Urothelium cell line (cell line): ENCODE data around the gene LIMS1.
"Not testable (repeated sequence)": the region's sequence is repeated elsewhere in the genome, so short reads cannot be mapped to it uniquely, and the experiment has no call there.

ENCODE experiments used
- DNase-seq: peaks from one replicate; pipeline ENCODE4 v3.0.0; 2011; ENCODE audit warnings: low spot score, mixed read lengths
- FAIRE-seq: peaks from 2 replicates; lab custom pipeline; 2011; peaks lifted over from hg19 to GRCh38; lab: Jason Lieb, UNC

Gene LIMS1

GRCh38 chr2:108701806-108702205, 167.5 kb downstream of the LIMS1 start:
- DNase-seq (no peak), FAIRE-seq (no peak)

DNA sequence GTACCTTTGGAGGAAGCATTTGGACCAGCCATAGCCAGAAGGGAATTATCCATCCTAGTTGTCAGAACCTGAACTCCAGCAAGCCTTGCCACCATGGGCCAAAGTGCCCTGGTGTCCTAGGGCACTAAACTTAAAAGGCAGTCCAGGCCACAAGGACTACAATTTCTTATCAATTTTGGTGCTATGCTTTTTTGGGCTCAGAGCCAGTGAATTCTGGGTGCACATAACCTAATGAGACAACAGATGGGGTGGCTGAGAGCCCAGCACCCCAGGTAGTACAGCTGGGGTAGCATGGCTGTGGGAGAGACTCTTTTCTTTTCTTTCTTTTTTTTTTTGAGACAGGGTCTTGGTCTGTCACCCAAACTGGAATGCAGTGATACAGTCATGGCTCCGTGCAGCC, 170.6 kb downstream of the LIMS1 start:
- FAIRE-seq, result no peak
- DNase-seq, result no peak

DNA sequence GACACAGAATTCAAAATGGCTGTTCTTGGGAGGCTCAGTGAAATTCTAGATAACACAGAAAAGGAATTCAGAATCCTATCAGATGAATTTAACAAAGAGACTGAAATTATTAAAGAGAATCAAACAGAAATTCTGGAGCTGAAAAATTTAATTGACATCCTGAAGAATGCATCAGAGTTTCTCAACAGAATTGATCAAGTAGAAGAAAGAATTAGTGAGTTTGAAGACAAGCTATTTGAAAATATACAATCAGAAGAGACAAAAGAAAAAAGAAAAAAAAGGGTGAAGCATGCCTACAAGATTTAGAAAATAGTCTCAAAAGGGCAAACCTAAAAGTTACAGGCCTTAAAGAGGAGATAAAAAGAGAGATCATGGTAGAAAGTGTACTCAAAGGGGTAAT, 173.0 kb downstream of the LIMS1 start:
- FAIRE-seq (no peak), DNase-seq (no peak)

- not testable (repeated sequence) for DNase-seq, FAIRE-seq
Observed at GRCh38 chr2:108716971-108717370, 182.7 kb downstream of the LIMS1 start.

GRCh38 chr2:108719149-108720044, 185.1 kb downstream of the LIMS1 start, which contains the start of gene RANBP2:
TSS of gene RANBP2 (plus strand) at chr2:108719482. CDS start at chr2:108719607, 125 bp downstream.
- DNase-seq, result peak; percentile 97
- FAIRE-seq, result peak; percentile 91

GRCh38 chr2:108726048-108726447, 191.8 kb downstream of the LIMS1 start:
- not testable (repeated sequence) for DNase-seq, FAIRE-seq

DNA sequence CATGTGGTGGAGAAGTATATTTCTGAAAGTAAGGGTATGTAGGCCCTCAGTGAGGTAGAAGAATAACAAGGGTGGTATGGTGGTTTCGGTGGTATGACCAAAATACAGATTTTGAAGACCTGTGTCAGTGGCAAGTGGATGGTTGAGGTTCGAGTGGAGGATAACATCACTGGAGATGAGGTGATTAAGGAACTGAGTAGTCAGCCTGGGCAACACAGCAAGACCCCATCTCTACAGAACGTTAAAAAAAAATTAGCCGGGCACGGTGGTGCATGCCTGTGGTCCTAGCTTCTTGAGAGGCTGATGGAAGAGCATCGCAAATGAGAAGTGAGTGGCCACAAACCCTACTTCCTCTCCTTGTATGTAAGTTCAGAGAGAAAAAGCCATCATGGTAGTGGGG, 200.4 kb downstream of the LIMS1 start:
- FAIRE-seq, result not testable (repeated sequence)

More for the DNA sequence above, 200.4 kb downstream of the LIMS1 start:
- DNase-seq, result not testable (repeated sequence)
